Caco-2 (cell line): ENCODE measurements around the gene SLC35F5. TPM values are rescaled to one million over a fixed set of nuclear protein-coding genes. Genes with fewer than 3 reads are reported as not detected.

Experiments
- BruUV-seq: library from RNA; stranded (reverse); fragments of 400-500 nt; replicated peaks from 2 replicates; lab custom pipeline; 2021; lab: Mats Ljungman, UMichigan
- CTCF ChIA-PET: fragments of 300-600 bp; sonication (Branson Sonifier 250); formaldehyde crosslinking; loops from one replicate; lab custom pipeline; 2022; ENCODE audit warnings: antibody characterized with exemption; lab: Charles Lee
- POLR2A ChIA-PET: fragments of 300-600 bp; sonication (Branson Sonifier 250); formaldehyde crosslinking; loops from one replicate; lab custom pipeline; 2022; ENCODE audit warnings: antibody characterized with exemption; lab: Charles Lee
- DNase-seq, 2 experiments: peaks; one replicate each; pipeline versions ENCODE4 v3.0.0 to v3.0.0-alpha.2; 2020 to 2022
- H3K27me3 ChIP-seq: replicated peaks from 2 replicates; pipeline ENCODE4 v1.6.0; 2011; ENCODE audit warnings: low read length; ENCODE audit not compliant: control insufficient read depth, insufficient read depth
- H3K36me3 ChIP-seq: 2 replicates; pipeline ENCODE4 v1.5.1; 2011; ENCODE audit warnings: low read length; ENCODE audit not compliant: control insufficient read depth, insufficient read depth
- H3K4me1 ChIP-seq: fragments of 250-450 bp; sonication (Bioruptor Pico); 2 replicates; pipeline ENCODE4 v1.5.1; 2020; ENCODE audit warnings: mild to moderate bottlenecking
- H3K4me3 ChIP-seq: 2 replicates; pipeline ENCODE4 v1.5.1; 2011; ENCODE audit warnings: low read depth, mild to moderate bottlenecking, control low read depth, low read length
- H3K9me3 ChIP-seq: fragments of 250-450 bp; sonication (Bioruptor Pico); 2 replicates; pipeline ENCODE4 v1.5.1; 2020; ENCODE audit warnings: mild to moderate bottlenecking, moderate library complexity
- H3K27ac Mint-ChIP-seq: one replicate; pipeline ENCODE4 v1.8.0; 2022; ENCODE audit warnings: mixed read lengths; ENCODE audit not compliant: unreplicated experiment
- H3K27me3 Mint-ChIP-seq: one replicate; pipeline ENCODE4 v1.8.0; 2022; ENCODE audit warnings: mixed read lengths; ENCODE audit not compliant: insufficient read depth, unreplicated experiment
- H3K36me3 Mint-ChIP-seq: one replicate; pipeline ENCODE4 v1.8.0; 2022; ENCODE audit warnings: mild to moderate bottlenecking, mixed read lengths; ENCODE audit not compliant: insufficient read depth, unreplicated experiment
- H3K4me1 Mint-ChIP-seq: one replicate; pipeline ENCODE4 v1.8.0; 2022; ENCODE audit warnings: low read depth, mixed read lengths; ENCODE audit not compliant: unreplicated experiment
- H3K4me3 Mint-ChIP-seq: one replicate; pipeline ENCODE4 v1.8.0; 2022; ENCODE audit warnings: mild to moderate bottlenecking, moderate library complexity, mixed read lengths; ENCODE audit not compliant: unreplicated experiment
- H3K9me3 Mint-ChIP-seq: one replicate; pipeline ENCODE4 v1.8.0; 2022; ENCODE audit warnings: mixed read lengths; ENCODE audit not compliant: unreplicated experiment
- CTCF ChIP-seq, 2 experiments: fragments of 200-600 bp in 1 of 2; IDR thresholded peaks; 1 replicate in 1 of 2; 2 replicates in 1 of 2; pipeline versions ENCODE4 v1.5.1 to v1.8.0; 2011 to 2022; ENCODE audit warnings: antibody characterized with exemption in 1 of 2, control low read depth in 1 of 2, inconsistent platforms in 1 of 2, low read depth in 1 of 2, low read length in 1 of 2, mild to moderate bottlenecking in 1 of 2, moderate library complexity in 1 of 2; ENCODE audit not compliant: insufficient read depth in 1 of 2, severe bottlenecking in 1 of 2, unreplicated experiment in 1 of 2
- intact Hi-C: fragments of 100-400 bp; cut with micrococcal nuclease; formaldehyde crosslinking; loops from one replicate; pipeline ENCODE4 v1.10.0; 2022; ENCODE audit not compliant: unreplicated experiment
- total RNA-seq: library from RNA; stranded (reverse); gene quantifications from 2 replicates; pipeline ENCODE4 v1.2.3, GENCODE V29; 2022

The SLC35F5 gene
- total RNA-seq, 1 experiment from 2014 or later, result 149 TPM

DNA sequence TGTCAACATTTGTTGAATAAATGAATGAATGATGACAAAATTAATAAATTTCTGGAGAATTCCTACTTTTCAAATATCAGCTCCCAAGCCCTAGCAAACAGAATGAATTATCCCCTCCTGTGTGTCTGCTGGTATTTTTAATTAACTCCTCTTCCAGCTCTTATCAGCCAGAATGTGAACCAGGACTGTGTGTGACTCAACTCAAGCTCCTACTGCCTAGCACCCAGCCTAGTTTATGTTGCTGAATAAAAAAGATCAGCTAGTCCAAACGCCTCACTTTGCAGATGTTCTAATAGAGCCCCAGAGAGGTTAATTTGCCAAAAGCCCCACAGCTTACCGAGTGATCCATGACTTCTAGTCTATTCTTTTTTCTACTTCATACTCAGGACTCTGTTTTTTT is 79.1 kb downstream of the SLC35F5 start:
- H3K4me3 Mint-ChIP-seq, result no peak overlapping the region
- no peak for TF ChIP-seq CTCF (IDR thresholded peaks at IDR 0.05; ENCODE audit: insufficient read depth in 1 of 2, low read depth in 1 of 2, low read length in 1 of 2, severe bottlenecking in 1 of 2, unreplicated experiment in 1 of 2)
- no peaks in the 10 kb centered on the region for H3K9me3 Mint-ChIP-seq
- Histone ChIP-seq H3K27me3 (no peaks in the 10 kb centered on the region; the same call in 1 of the 2 replicates), H3K4me1 (no peaks in the 10 kb centered on the region), H3K36me3 (no peaks in the 10 kb centered on the region), H3K4me3 (no peak overlapping the region), H3K9me3 (0 out of 2 replicates have a peak, but pooled peaks cover 4% of the 10 kb centered on the region)
- CTCF ChIA-PET, result no interaction called here
- no peak overlapping the region for H3K27ac Mint-ChIP-seq
- POLR2A ChIA-PET, result no interaction called here
- DNase-seq, result no peak
- no peaks in the 10 kb centered on the region for H3K36me3 Mint-ChIP-seq
- no TSS peak for BruUV-seq
- intact Hi-C loops, result no loop called here
- H3K4me1 Mint-ChIP-seq, result no peaks in the 10 kb centered on the region
- H3K27me3 Mint-ChIP-seq, result no peaks in the 10 kb centered on the region

DNA sequence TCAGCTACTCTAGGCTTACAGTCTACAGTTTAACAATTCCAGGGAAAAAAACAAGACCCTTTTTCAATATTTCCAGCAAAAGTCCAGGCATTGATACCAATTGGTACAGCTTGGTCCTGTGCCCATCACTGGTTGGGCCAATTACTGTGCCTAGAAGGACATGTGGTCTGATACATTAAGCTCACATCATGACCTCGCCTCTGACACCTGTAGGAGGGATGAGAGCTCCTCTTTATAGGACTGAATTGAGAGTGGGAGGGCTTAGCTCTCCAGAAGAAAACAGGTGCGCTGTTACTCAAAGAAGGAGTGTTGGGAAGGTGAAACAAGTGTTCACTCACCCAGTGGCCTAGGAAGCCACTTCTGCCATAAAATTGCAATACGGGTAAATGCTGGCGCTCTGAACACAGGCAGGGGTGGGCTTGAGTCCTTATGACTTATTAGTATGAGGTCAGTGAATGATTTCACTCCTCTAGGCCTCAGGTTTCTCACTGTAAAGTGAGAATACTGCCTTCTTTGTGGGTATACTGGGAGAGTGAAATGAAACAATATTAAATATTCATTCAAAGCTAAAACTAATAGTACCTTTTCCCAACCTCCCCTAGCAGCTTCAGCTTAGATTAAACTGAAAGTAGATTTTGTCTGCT is 79.7 kb downstream of the SLC35F5 start:
- no peaks in the 10 kb centered on the region for H3K27me3 Mint-ChIP-seq

DNA sequence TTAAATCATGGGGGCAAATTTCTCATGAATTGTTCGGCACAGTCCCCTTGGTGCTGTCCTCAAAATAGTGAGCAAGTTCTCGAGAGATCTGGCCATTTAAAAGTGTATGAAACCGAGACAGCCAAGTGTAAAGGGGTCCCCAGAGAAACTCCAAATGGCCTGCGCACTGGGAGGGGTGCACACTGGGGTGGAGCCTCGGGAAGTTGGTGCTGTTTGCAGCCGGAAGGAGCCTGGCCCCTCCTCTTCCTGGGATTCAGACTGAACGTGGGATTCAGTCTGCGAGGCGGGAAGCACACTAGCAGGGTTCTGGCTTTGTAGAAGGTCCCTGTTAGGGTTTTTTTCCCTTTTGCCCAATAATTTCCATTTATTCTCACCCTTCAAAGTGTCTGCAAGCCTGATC is 80.6 kb downstream of the SLC35F5 start:
- Histone ChIP-seq H3K9me3 (no peaks in the 10 kb centered on the region), H3K27me3 (no peaks in the 10 kb centered on the region; the same call in 1 of the 2 replicates), H3K4me3 (no peak overlapping the region), H3K4me1 (no peaks in the 10 kb centered on the region), H3K36me3 (no peaks in the 10 kb centered on the region)
- Mint-ChIP-seq H3K4me3 (no peak overlapping the region), H3K27ac (no peak overlapping the region), H3K27me3 (no peaks in the 10 kb centered on the region), H3K9me3 (no peaks in the 10 kb centered on the region), H3K4me1 (no peaks in the 10 kb centered on the region), H3K36me3 (no peaks in the 10 kb centered on the region)
- no peak for TF ChIP-seq CTCF (IDR thresholded peaks at IDR 0.05; ENCODE audit: insufficient read depth in 1 of 2, low read depth in 1 of 2, low read length in 1 of 2, severe bottlenecking in 1 of 2, unreplicated experiment in 1 of 2)
- no peak for DNase-seq
- intact Hi-C loops, result no loop called here
- BruUV-seq, result no TSS peak
- CTCF ChIA-PET, result no interaction called here
- POLR2A ChIA-PET, result no interaction called here

More for the DNA sequence above, 79.7 kb downstream of the SLC35F5 start:
- Mint-ChIP-seq H3K36me3 (no peaks in the 10 kb centered on the region), H3K4me1 (no peaks in the 10 kb centered on the region), H3K27ac (no peak overlapping the region), H3K4me3 (no peak overlapping the region), H3K9me3 (no peaks in the 10 kb centered on the region)
- Histone ChIP-seq H3K36me3 (no peaks in the 10 kb centered on the region), H3K9me3 (0 out of 2 replicates have a peak, but pooled peaks cover 3% of the 10 kb centered on the region), H3K27me3 (no peaks in the 10 kb centered on the region; the same call in 1 of the 2 replicates), H3K4me3 (no peak overlapping the region), H3K4me1 (no peaks in the 10 kb centered on the region)
- no peak for TF ChIP-seq CTCF (IDR thresholded peaks at IDR 0.05; ENCODE audit: insufficient read depth in 1 of 2, low read depth in 1 of 2, low read length in 1 of 2, severe bottlenecking in 1 of 2, unreplicated experiment in 1 of 2)
- intact Hi-C loops, result no loop called here
- BruUV-seq, result no TSS peak
- CTCF ChIA-PET, result no interaction called here
- POLR2A ChIA-PET, result no interaction called here
- DNase-seq, result no peak
